Peyer's patch (tissue), 4 donors: ENCODE results near the gene CDCP2.

Experiments
- CTCF ChIP-seq, 6 experiments: fragments of 450-650 bp in 4 of 6; fragments of 200-600 bp in 2 of 6; sonication (generic) in 1 of 6; IDR thresholded peaks; one replicate each; pipeline ENCODE4 v1.5.1; 2017 to 2019; ENCODE audit warnings: antibody characterized with exemption in 6 of 6, mild to moderate bottlenecking in 3 of 6, moderate library complexity in 1 of 6
- POLR2A ChIP-seq, 2 donors: fragments of 450-650 bp; IDR thresholded peaks; one replicate each; pipeline ENCODE4 v1.5.1; 2017; ENCODE audit warnings: antibody characterized with exemption in 2 of 2, mild to moderate bottlenecking in 2 of 2, moderate library complexity in 2 of 2

- no peak for TF ChIP-seq POLR2A (IDR thresholded peaks at IDR 0.05)
- TF ChIP-seq CTCF (IDR thresholded peaks at IDR 0.05): no peak
Observed at GRCh38 chr1:54099061-54099610, 53.7 kb downstream of the CDCP2 start.
